NB4 (cell line): Measurements from ENCODE around the gene CYSRT1.

ENCODE experiments used
- POLR2A ChIP-seq: IDR thresholded peaks from 2 replicates; pipeline ENCODE4 v1.6.1; 2011; ENCODE audit warnings: mild to moderate bottlenecking; ENCODE audit not compliant: insufficient read length; ENCODE audit errors: extremely low read depth
- TF ChIP-seq, protein P1 (sequence below): IDR thresholded peaks from one replicate; pipeline ENCODE4 v1.5.1; 2012; ENCODE audit warnings: low read depth, low read length
- TF ChIP-seq, protein P2 (sequence below): IDR thresholded peaks from 2 replicates; pipeline ENCODE4 v1.6.1; 2011; ENCODE audit warnings: low read depth, low read length

DNA sequence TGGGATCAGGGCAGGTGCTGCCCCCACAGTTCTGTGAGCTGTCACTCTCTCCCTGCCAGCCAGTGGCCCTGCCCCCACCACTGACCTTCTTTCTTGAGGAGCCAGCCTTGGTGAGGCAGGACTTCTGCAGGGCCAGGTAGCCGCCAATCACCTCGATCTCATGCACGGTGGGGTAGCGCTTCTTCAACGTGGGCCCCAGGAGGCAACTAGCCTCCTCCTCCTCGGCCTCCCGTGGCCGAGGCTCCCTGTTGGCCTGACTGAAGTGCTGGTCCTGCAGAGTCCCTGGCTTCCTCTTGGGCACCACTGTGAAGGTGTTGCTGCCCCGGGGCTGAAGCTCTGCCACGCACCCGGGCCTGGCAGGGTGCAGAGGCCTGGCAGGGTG is 26.1 kb upstream of the CYSRT1 start:
- TF ChIP-seq, protein P1, sequence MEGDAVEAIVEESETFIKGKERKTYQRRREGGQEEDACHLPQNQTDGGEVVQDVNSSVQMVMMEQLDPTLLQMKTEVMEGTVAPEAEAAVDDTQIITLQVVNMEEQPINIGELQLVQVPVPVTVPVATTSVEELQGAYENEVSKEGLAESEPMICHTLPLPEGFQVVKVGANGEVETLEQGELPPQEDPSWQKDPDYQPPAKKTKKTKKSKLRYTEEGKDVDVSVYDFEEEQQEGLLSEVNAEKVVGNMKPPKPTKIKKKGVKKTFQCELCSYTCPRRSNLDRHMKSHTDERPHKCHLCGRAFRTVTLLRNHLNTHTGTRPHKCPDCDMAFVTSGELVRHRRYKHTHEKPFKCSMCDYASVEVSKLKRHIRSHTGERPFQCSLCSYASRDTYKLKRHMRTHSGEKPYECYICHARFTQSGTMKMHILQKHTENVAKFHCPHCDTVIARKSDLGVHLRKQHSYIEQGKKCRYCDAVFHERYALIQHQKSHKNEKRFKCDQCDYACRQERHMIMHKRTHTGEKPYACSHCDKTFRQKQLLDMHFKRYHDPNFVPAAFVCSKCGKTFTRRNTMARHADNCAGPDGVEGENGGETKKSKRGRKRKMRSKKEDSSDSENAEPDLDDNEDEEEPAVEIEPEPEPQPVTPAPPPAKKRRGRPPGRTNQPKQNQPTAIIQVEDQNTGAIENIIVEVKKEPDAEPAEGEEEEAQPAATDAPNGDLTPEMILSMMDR = no peak
- TF ChIP-seq POLR2A = no peak
- TF ChIP-seq, protein P2, sequence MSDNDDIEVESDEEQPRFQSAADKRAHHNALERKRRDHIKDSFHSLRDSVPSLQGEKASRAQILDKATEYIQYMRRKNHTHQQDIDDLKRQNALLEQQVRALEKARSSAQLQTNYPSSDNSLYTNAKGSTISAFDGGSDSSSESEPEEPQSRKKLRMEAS = no peak
